ENCODE data around the gene SLC13A3.

Gene SLC13A3

GRCh38 chr20:46636514-46636913 is 14.7 kb downstream of the SLC13A3 start:
- no peak for DNase-seq (ENCODE audit: low read depth, low spot score)

GRCh38 chr20:46635514-46636136 is 15.6 kb downstream of the SLC13A3 start:
- DNase-seq (ENCODE audit: low read depth, low spot score): no peak

- DNase-seq (ENCODE audit: low read depth, low spot score): no peak
Measured at GRCh38 chr20:46634528-46634927, 16.7 kb downstream of the SLC13A3 start.

- DNase-seq (ENCODE audit: low read depth, low spot score): no peak
Measured at GRCh38 chr20:46631874-46632446, 19.3 kb downstream of the SLC13A3 start.

- DNase-seq (ENCODE audit: low read depth, low spot score): no peak
Measured at GRCh38 chr20:46631212-46631869, 19.9 kb downstream of the SLC13A3 start.

- no peak for DNase-seq (ENCODE audit: low read depth, low spot score)
Measured at GRCh38 chr20:46630306-46630705, 21.0 kb downstream of the SLC13A3 start.

- DNase-seq (ENCODE audit: low read depth, low spot score): no peak
Measured at GRCh38 chr20:46629341-46629740, 21.9 kb downstream of the SLC13A3 start.

GRCh38 chr20:46627234-46627633 is 24.0 kb downstream of the SLC13A3 start:
- no peak for DNase-seq (ENCODE audit: low read depth, low spot score)

GRCh38 chr20:46626758-46627157 is 24.5 kb downstream of the SLC13A3 start:
- DNase-seq (ENCODE audit: low read depth, low spot score): no peak

- no peak for DNase-seq (ENCODE audit: low read depth, low spot score)
Measured at GRCh38 chr20:46625875-46626373, 25.3 kb downstream of the SLC13A3 start.

- DNase-seq (ENCODE audit: low read depth, low spot score): no peak
Measured at GRCh38 chr20:46624946-46625345, 26.3 kb downstream of the SLC13A3 start.

GRCh38 chr20:46622165-46622564 is 29.1 kb downstream of the SLC13A3 start:
- DNase-seq (ENCODE audit: low read depth, low spot score): no peak

GRCh38 chr20:46621492-46621891 is 29.8 kb downstream of the SLC13A3 start:
- no peak for DNase-seq (ENCODE audit: low read depth, low spot score)

- no peak for DNase-seq (ENCODE audit: low read depth, low spot score)
Measured at GRCh38 chr20:46619445-46619844, 31.8 kb downstream of the SLC13A3 start.

GRCh38 chr20:46618316-46619100 is 32.8 kb downstream of the SLC13A3 start:
- no peak for DNase-seq (ENCODE audit: low read depth, low spot score)

GRCh38 chr20:46614503-46614902 is 36.8 kb downstream of the SLC13A3 start:
- DNase-seq (ENCODE audit: low read depth, low spot score): no peak

GRCh38 chr20:46610145-46610544 is 41.1 kb downstream of the SLC13A3 start:
- DNase-seq (ENCODE audit: low read depth, low spot score): no peak

- DNase-seq (ENCODE audit: low read depth, low spot score): no peak
Measured at GRCh38 chr20:46609043-46609442, 42.2 kb downstream of the SLC13A3 start.

- DNase-seq (ENCODE audit: low read depth, low spot score): no peak
Measured at GRCh38 chr20:46607849-46608497, 43.3 kb downstream of the SLC13A3 start.

- no peak for DNase-seq (ENCODE audit: low read depth, low spot score)
Measured at GRCh38 chr20:46607191-46607848, 43.9 kb downstream of the SLC13A3 start.

- DNase-seq (ENCODE audit: low read depth, low spot score): no peak
Measured at GRCh38 chr20:46606817-46607190, 44.5 kb downstream of the SLC13A3 start.

Measured in activated naive CD8-positive, alpha-beta T cell treated with anti-CD3 and anti-CD28 coated beads, Interleukin-2, amount 50 U/mL, for 16 hours (primary cell).